Spleen (tissue), 11 donors: ENCODE results near the gene ABCF1. TPM values are rescaled to one million over a fixed set of nuclear protein-coding genes. Genes with fewer than 3 reads are reported as not detected.

Experiments used
- DNase-seq: peaks from one replicate; pipeline ENCODE4 v3.0.0-alpha.2; 2020
- H3K27ac ChIP-seq, 8 donors: fragments of 200-600 bp; sonication (generic) in 7 of 8; 1 replicate in 4 of 8; 2 replicates in 4 of 8; pipeline versions ENCODE4 v1.5.0 to v1.8.0; 2016 to 2021; ENCODE audit warnings: inconsistent platforms in 4 of 8, mild to moderate bottlenecking in 4 of 8, moderate library complexity in 1 of 8
- H3K27me3 ChIP-seq, 7 donors: fragments of 200-600 bp; sonication (generic) in 6 of 7; replicated peaks in 1 of 7; 1 replicate in 4 of 7; 2 replicates in 3 of 7; pipeline versions ENCODE4 v1.5.0 to v1.8.0; 2016 to 2021; ENCODE audit warnings: inconsistent platforms in 3 of 7, mild to moderate bottlenecking in 1 of 7
- H3K36me3 ChIP-seq, 6 donors: fragments of 200-600 bp; sonication (generic) in 5 of 6; 1 replicate in 4 of 6; 2 replicates in 2 of 6; pipeline versions ENCODE4 v1.5.0 to v1.8.0; 2016 to 2021; ENCODE audit warnings: inconsistent platforms in 2 of 6
- H3K4me1 ChIP-seq, 6 donors: fragments of 200-600 bp; sonication (generic) in 5 of 6; 1 replicate in 3 of 6; 2 replicates in 3 of 6; pipeline versions ENCODE4 v1.5.0 to v1.8.0; 2016 to 2021; ENCODE audit warnings: inconsistent platforms in 3 of 6
- H3K4me3 ChIP-seq, 8 donors: fragments of 200-600 bp; sonication (generic) in 7 of 8; 1 replicate in 4 of 8; 2 replicates in 4 of 8; pipeline versions ENCODE4 v1.5.0 to v1.8.0; 2016 to 2021; ENCODE audit warnings: inconsistent platforms in 4 of 8, mild to moderate bottlenecking in 4 of 8, moderate library complexity in 2 of 8
- H3K9me3 ChIP-seq, 8 donors: fragments of 200-600 bp; sonication (generic) in 7 of 8; 1 replicate in 4 of 8; 2 replicates in 4 of 8; pipeline versions ENCODE4 v1.5.0 to v1.8.0; 2016 to 2021; ENCODE audit warnings: inconsistent platforms in 4 of 8
- CTCF ChIP-seq, 11 experiments: fragments of 200-600 bp in 7 of 11; fragments of 450-650 bp in 4 of 11; sonication (generic) in 4 of 11; IDR thresholded peaks in 8 of 11; conservative IDR thresholded peaks in 3 of 11; 1 replicate in 7 of 11; 2 replicates in 4 of 11; pipeline versions ENCODE4 v1.4.0 to v1.8.0; 2016 to 2021; ENCODE audit warnings: antibody characterized with exemption in 11 of 11, inconsistent platforms in 4 of 11, mild to moderate bottlenecking in 1 of 11
- POLR2A ChIP-seq, 3 donors: fragments of 450-650 bp; IDR thresholded peaks; one replicate each; pipeline ENCODE4 v1.5.1; 2017; ENCODE audit warnings: antibody characterized with exemption in 3 of 3, mild to moderate bottlenecking in 1 of 3
- POLR2AphosphoS5 ChIP-seq, 3 donors: sonication (generic); formaldehyde crosslinking; IDR thresholded peaks; one replicate each; pipeline ENCODE4 v1.5.1; 2017; ENCODE audit warnings: antibody characterized with exemption in 3 of 3
- WGBS, 5 donors: extraction: QIAGEN DNeasy Blood & Tissue Kit in 3 of 5; methylation state at CpG; one replicate each; pipeline versions ENCODE4 v1.1.5 to v1.1.7; 2013 to 2018; 5-methylcytosine and 5-hydroxymethylcytosine counted together
- intact Hi-C: fragments of 100-400 bp; cut with DNase I; formaldehyde crosslinking; loops from one replicate; pipeline ENCODE4 v1.15.0; 2023; ENCODE audit warnings: low total_unique reads
- polyA plus RNA-seq, 3 donors: library from polyadenylated mRNA; stranded (reverse); fragments of 200-250 nt; gene quantifications; one replicate each; pipeline ENCODE4 v1.2.1, GENCODE V29; 2013
- total RNA-seq, 7 donors: library from RNA; depleted of rRNA in 3 of 7; stranded (reverse); fragments of >200 nt in 3 of 7; fragmentation: NEBNext Ultra II Directional in 4 of 7; extraction: Animal tissue kit (Norgen Biotek cat#: 25700) in 4 of 7; gene quantifications; one replicate each; pipeline versions ENCODE4 v1.1.0 to v1.2.1, GENCODE V29; 2016 to 2021
- donor health status: healthy with polysubstance abuse.
- donor health status: DM: no; HTN: no; CAD: no; lungs with moderate emphysema.
- donor health status: DM: no; HTN: no; CAD: no.
- donor health status: Bipolar disorder and iron deficiency.
- donor health status: healthy.
- donor health status: DM: no; HTN: no; CAD: no.
- donor health status: DM: yes; HTN: yes; CAD: no.

The ABCF1 gene
- total and polyA plus RNA-seq, 10 donors, result 12.8 to 53.5 (median 33.2) TPM

GRCh38 chr6:30599625-30600324, 28.5 kb downstream of the ABCF1 start:
- peaks cover 0 to 54% (median 16%) of the 10 kb centered on the region in 6 donors for H3K4me1 ChIP-seq
- H3K27me3 ChIP-seq, result no peaks in the 10 kb centered on the region
- TF ChIP-seq POLR2A (IDR thresholded peaks at IDR 0.05) (no peak), POLR2AphosphoS5 (IDR thresholded peaks at IDR 0.05) (peak; percentile 21 to 64 (median 53))
- peaks cover 16 to 69% (median 50%) of the 10 kb centered on the region in 6 donors for H3K36me3 ChIP-seq
- intact Hi-C loops, result loop anchor here (5.0 kb wide), 2 partner anchors 57 to 117 kb away; no protein-coding TSS in a partner anchor
- no peak overlapping the region for H3K4me3 ChIP-seq
- H3K9me3 ChIP-seq, result no peaks in the 10 kb centered on the region
- WGBS, 5 donors, result 75 to 88% (median 80%) methylated on average over 13 of the region's 13 CpGs
- DNase-seq, result no peak
- H3K27ac ChIP-seq, result peak overlapping the region in 1 of 8 donors; percentile 24

GRCh38 chr6:30600451-30600961, 29.3 kb downstream of the ABCF1 start:
- Histone ChIP-seq H3K36me3 (peaks cover 21 to 69% (median 54%) of the 10 kb centered on the region in 6 donors), H3K4me3 (no peak overlapping the region), H3K4me1 (peaks cover 0 to 54% (median 16%) of the 10 kb centered on the region in 6 donors), H3K9me3 (no peaks in the 10 kb centered on the region), H3K27me3 (no peaks in the 10 kb centered on the region), H3K27ac (peak overlapping the region in 1 of 8 donors; percentile 21)
- TF ChIP-seq POLR2AphosphoS5 (IDR thresholded peaks at IDR 0.05) (peak in 2 of 3 donors; percentile 62 to 74), CTCF (IDR thresholded peaks at IDR 0.05 in 8 of 11, conservative IDR thresholded peaks at IDR 0.05 in 3 of 11) (no peak)
- 86 to 92% (median 88%) methylated on average over 10 of the region's 10 CpGs for WGBS, 5 donors
- intact Hi-C loops, result no loop called here
- no peak for DNase-seq

GRCh38 chr6:30601436-30601814, 30.2 kb downstream of the ABCF1 start:
- WGBS, 5 donors, result 35 to 57% (median 38%) methylated on average over 6 of the region's 6 CpGs
- no peak for DNase-seq
- H3K4me3 ChIP-seq, result no peak overlapping the region
- H3K36me3 ChIP-seq, result peaks cover 21 to 76% (median 62%) of the 10 kb centered on the region in 6 donors
- no peak for TF ChIP-seq POLR2AphosphoS5 (IDR thresholded peaks at IDR 0.05)
- no peak for TF ChIP-seq POLR2A (IDR thresholded peaks at IDR 0.05)
- no peak for TF ChIP-seq CTCF (IDR thresholded peaks at IDR 0.05 in 8 of 11, conservative IDR thresholded peaks at IDR 0.05 in 3 of 11)
- no peaks in the 10 kb centered on the region for H3K27me3 ChIP-seq
- intact Hi-C loops, result no loop called here
- no peaks in the 10 kb centered on the region for H3K9me3 ChIP-seq
- peaks cover 0 to 61% (median 17%) of the 10 kb centered on the region in 6 donors for H3K4me1 ChIP-seq
- peak overlapping the region in 3 of 8 donors; percentile 1 to 21 (median 5) for H3K27ac ChIP-seq

- DNase-seq, result no peak
- peaks cover 0 to 64% (median 16%) of the 10 kb centered on the region in 6 donors for H3K4me1 ChIP-seq
- no peak overlapping the region for H3K4me3 ChIP-seq
- WGBS, 5 donors, result 90 to 93% (median 91%) methylated on average over 30 to 39 of the region's 39 CpGs
- TF ChIP-seq POLR2AphosphoS5 (IDR thresholded peaks at IDR 0.05), result peak; percentile 66 to 85 (median 72)
- TF ChIP-seq POLR2A (IDR thresholded peaks at IDR 0.05), result no peak
- H3K9me3 ChIP-seq, result no peaks in the 10 kb centered on the region
- H3K27me3 ChIP-seq, result no peaks in the 10 kb centered on the region
- H3K36me3 ChIP-seq, result peaks cover 23 to 76% (median 68%) of the 10 kb centered on the region in 6 donors
- H3K27ac ChIP-seq, result peak overlapping the region in 2 of 8 donors; percentile 1 to 21
- intact Hi-C loops, result no loop called here
Observed at GRCh38 chr6:30601815-30602641, 30.8 kb downstream of the ABCF1 start.
